Body of pancreas (tissue), 4 donors: ENCODE measurements around the gene TMEM117.

Experiments used
- CTCF ChIP-seq, 7 experiments: fragments of 450-650 bp in 4 of 7; fragments of 200-600 bp in 3 of 7; sonication (generic) in 3 of 7; IDR thresholded peaks; one replicate each; pipeline ENCODE4 v1.5.1; 2016 to 2019; ENCODE audit warnings: antibody characterized with exemption in 7 of 7
- POLR2A ChIP-seq, 3 donors: fragments of 450-650 bp; IDR thresholded peaks; one replicate each; pipeline ENCODE4 v1.6.1; 2016; ENCODE audit warnings: antibody characterized with exemption in 3 of 3, mild to moderate bottlenecking in 2 of 3

- TF ChIP-seq POLR2A (IDR thresholded peaks at IDR 0.05) (no peak), CTCF (IDR thresholded peaks at IDR 0.05) (no peak)
Observed at GRCh38 chr12:44299524-44299923, 463.6 kb downstream of the TMEM117 start.
